ENCODE results near the gene FMNL2.

FMNL2 gene

DNA sequence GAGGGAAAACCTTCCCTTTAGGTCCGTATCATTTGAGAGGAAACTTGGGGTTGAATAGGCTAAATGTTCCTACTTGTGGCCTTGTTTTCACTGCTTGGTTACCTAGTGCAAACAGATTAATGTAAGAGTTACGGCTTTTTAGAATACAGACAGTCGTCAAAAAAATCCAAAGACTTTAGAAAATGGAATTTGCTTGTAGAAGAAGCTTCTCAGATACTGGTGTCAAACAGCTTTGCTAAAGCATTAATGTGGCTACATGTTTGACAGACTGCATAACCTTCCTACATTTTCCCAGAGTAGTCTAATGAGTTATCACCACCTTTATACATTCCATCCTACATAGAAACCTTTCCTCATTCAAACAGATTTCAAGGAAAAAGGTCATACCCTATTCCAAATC, 114.6 kb downstream of the FMNL2 start:
- DNase-seq (ENCODE audit: low read depth): no peak
- TF ChIP-seq, protein P1, sequence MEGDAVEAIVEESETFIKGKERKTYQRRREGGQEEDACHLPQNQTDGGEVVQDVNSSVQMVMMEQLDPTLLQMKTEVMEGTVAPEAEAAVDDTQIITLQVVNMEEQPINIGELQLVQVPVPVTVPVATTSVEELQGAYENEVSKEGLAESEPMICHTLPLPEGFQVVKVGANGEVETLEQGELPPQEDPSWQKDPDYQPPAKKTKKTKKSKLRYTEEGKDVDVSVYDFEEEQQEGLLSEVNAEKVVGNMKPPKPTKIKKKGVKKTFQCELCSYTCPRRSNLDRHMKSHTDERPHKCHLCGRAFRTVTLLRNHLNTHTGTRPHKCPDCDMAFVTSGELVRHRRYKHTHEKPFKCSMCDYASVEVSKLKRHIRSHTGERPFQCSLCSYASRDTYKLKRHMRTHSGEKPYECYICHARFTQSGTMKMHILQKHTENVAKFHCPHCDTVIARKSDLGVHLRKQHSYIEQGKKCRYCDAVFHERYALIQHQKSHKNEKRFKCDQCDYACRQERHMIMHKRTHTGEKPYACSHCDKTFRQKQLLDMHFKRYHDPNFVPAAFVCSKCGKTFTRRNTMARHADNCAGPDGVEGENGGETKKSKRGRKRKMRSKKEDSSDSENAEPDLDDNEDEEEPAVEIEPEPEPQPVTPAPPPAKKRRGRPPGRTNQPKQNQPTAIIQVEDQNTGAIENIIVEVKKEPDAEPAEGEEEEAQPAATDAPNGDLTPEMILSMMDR (IDR thresholded peaks at IDR 0.05; ENCODE audit: low read depth, low read length, missing control alignments): no peak
- in situ Hi-C loops (cut with HindIII; ENCODE audit: low sequenced_read_pairs): no loop called here
- no peak overlapping the region for H3K4me3 ChIP-seq (ENCODE audit: low read depth, low read length)

DNA sequence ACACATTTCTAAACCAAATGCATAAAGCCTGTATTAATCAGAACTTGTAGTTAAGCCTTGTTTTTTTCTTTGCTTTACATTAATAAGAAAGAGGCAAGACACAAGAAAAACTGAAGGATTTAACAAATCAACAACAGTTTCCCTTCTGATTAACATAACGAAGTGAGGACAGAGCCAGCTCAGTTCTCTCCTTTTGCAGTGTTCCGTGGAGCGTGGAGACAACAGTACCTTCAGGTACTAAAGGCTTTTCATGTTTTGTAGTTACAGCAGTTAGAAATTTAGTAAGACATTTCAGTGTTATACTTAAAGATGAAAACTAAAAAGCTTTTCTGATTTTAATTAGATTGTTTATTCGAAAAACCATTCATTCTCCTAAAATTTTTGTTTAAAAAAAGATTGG, 115.2 kb downstream of the FMNL2 start:
- H3K4me3 ChIP-seq (ENCODE audit: low read depth, low read length): no peak overlapping the region
- TF ChIP-seq, protein P1 (IDR thresholded peaks at IDR 0.05; ENCODE audit: low read depth, low read length, missing control alignments): no peak
- no peak for DNase-seq (ENCODE audit: low read depth)
- in situ Hi-C loops (cut with HindIII; ENCODE audit: low sequenced_read_pairs): no loop called here

DNA sequence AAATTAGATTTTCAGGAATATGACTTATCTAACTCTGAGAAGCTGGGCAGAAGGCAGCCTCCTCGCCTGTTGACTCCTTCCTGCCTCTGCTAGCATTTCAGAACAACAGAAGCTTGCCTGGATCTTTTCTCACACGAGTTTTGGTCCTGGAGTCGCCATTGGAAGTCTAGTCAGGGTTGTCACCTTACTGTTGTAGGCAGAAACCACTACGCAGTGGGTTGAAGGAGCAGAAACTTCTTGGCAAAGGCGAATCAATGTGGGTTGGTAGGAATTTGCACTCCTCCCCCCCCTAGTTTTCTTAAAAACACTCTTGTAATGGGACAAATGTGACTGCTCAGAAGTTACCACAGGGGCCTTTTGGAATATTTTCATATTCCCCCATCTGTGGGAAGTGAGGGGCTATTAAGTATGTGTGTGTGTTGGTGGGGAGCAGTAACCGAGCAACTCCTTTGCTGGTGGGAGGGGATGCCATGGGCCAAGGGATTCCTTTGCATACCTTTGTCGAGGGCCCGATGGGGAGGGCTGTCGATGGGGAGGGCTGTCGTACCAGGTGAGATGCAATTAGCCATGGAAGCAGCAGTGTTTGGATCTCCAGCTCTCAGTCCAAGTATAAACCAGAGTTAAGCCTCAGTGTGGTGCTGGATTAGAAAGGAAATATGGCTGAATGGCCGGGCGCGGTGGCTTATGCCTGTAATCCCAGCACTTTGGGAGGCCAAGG, 117.4 kb downstream of the FMNL2 start:
- in situ Hi-C loops (cut with HindIII; ENCODE audit: low sequenced_read_pairs): no loop called here
- TF ChIP-seq, protein P1 (IDR thresholded peaks at IDR 0.05; ENCODE audit: low read depth, low read length, missing control alignments): no peak
- no peak for DNase-seq (ENCODE audit: low read depth)
- H3K4me3 ChIP-seq (ENCODE audit: low read depth, low read length): no peak overlapping the region

DNA sequence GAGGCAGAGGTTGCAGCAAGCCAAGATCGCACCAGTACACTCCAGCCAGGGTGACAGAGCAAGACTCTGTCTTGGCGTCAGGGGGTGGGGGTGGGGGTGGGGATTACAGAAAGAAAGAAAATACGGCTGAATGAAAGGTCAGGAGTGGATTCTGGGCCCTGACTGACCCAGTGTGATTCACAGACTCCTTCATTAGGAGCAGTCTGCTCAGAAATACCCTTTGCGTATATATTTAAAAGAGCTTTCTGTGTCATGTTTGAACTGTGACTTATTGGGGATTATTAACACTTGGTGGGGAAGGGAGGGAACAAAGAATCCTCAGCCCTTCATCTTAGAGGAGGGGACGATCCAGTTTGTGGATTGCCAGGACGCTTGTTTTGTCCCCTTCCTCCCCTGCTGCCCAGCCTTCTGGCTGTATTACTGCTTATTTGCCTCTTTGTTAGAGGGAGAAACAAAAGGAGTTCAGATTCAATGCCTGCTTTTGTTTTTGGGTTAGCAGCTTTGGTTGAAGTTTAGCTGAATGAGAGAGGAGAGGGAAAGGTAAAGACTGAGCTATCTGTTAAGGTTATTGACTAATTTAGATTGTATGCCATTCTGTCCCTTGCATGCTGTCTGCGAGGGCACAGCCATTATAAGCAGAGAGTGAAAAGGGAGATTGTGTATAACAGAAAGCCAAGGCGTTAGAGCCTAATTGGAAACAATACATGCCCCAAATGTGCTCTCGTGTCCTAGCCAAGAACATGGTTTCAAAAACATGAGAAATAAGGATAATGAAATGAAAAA, 118.3 kb downstream of the FMNL2 start:
- TF ChIP-seq, protein P1 (IDR thresholded peaks at IDR 0.05; ENCODE audit: low read depth, low read length, missing control alignments): no peak
- no peak for DNase-seq (ENCODE audit: low read depth)
- no peak overlapping the region for H3K4me3 ChIP-seq (ENCODE audit: low read depth, low read length)
- in situ Hi-C loops (cut with HindIII; ENCODE audit: low sequenced_read_pairs): no loop called here

DNA sequence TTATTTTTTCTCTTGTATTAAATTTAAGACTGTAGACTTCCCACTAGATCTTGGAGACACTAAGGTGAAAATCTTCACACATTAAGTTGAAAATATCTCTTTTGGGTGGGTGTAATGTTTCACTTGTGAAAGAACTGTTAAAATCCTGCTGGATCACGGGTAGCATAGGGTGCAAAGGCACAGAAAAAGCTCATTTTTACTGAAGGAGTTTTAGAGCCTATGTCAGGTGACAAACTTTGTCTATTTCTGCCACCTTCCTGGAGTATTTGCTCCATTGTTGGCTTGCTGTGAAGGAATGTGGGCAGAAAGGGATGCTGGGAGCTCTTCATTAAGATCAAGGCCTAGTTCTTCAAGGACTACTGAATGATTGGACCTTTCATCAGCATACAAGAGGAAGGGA, 119.4 kb downstream of the FMNL2 start:
- in situ Hi-C loops (cut with HindIII; ENCODE audit: low sequenced_read_pairs): no loop called here
- no peak overlapping the region for H3K4me3 ChIP-seq (ENCODE audit: low read depth, low read length)
- DNase-seq (ENCODE audit: low read depth): no peak
- TF ChIP-seq, protein P1 (IDR thresholded peaks at IDR 0.05; ENCODE audit: low read depth, low read length, missing control alignments): no peak

DNA sequence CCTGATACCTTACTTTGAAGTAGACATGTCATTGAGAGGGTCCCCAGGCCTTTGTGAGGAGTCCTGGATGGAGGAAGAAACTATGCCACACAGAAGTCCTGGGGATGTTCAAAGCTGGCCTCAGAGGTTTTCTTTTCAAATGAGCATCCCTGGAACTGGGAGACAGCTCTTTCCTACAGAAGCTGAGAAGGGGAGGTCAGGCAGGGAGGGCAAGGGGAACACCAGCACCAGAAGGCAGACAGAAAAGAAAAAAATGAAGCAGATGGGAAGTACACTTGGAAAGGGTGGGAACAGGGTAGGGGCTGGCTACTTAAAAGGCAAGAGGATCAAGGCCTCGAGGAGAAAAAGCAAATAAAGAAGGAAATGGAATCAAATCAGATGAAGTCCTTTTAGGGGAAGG, 120.0 kb downstream of the FMNL2 start:
- H3K4me3 ChIP-seq (ENCODE audit: low read depth, low read length): no peak overlapping the region

More for the DNA sequence above, 120.0 kb downstream of the FMNL2 start:
- in situ Hi-C loops (cut with HindIII; ENCODE audit: low sequenced_read_pairs): no loop called here
- TF ChIP-seq, protein P1 (IDR thresholded peaks at IDR 0.05; ENCODE audit: low read depth, low read length, missing control alignments): no peak
- no peak for DNase-seq (ENCODE audit: low read depth)
